ENCODE measurements around the gene ENOX1. TPM values are rescaled to one million over a fixed set of nuclear protein-coding genes. Genes with fewer than 3 reads are reported as not detected.

Gene ENOX1
- total RNA-seq, 2 donors from 2014 or later: 0.22 to 1.4 TPM

DNA sequence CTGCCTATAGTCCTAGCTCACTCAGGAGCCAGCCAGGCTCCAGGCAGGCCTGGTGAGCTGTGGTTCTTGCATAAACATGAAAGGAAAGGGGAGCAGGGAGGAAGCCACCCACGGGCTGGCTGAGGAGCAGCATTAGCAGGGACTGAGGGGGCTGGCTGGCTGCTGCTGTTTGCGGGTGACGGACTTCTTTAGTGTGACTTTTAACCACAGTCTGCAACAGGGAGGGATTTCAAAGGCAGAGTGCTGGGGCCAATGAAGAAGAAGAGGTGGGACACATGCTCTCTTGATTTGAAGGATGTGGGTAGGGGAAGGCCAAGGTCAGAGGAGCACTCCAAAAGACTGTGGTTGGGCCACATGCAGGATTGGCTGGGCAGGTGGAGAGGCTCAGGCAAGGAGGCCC is 540.4 kb downstream of the ENOX1 start:
- intact Hi-C loops (cut with DNase I): no loop called here
- no peak for DNase-seq
- H3K36me3 ChIP-seq: no peaks in the 10 kb centered on the region
- no peaks in the 10 kb centered on the region for H3K4me1 ChIP-seq
- TF ChIP-seq, protein P1, sequence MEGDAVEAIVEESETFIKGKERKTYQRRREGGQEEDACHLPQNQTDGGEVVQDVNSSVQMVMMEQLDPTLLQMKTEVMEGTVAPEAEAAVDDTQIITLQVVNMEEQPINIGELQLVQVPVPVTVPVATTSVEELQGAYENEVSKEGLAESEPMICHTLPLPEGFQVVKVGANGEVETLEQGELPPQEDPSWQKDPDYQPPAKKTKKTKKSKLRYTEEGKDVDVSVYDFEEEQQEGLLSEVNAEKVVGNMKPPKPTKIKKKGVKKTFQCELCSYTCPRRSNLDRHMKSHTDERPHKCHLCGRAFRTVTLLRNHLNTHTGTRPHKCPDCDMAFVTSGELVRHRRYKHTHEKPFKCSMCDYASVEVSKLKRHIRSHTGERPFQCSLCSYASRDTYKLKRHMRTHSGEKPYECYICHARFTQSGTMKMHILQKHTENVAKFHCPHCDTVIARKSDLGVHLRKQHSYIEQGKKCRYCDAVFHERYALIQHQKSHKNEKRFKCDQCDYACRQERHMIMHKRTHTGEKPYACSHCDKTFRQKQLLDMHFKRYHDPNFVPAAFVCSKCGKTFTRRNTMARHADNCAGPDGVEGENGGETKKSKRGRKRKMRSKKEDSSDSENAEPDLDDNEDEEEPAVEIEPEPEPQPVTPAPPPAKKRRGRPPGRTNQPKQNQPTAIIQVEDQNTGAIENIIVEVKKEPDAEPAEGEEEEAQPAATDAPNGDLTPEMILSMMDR (IDR thresholded peaks at IDR 0.05): no peak
- H3K27me3 ChIP-seq: no peaks in the 10 kb centered on the region
- H3K9ac ChIP-seq (ENCODE audit: low read depth in 2 of 2, low read length in 2 of 2): no peak overlapping the region
- no peak overlapping the region for H3K27ac ChIP-seq
- H3K9me3 ChIP-seq: no peaks in the 10 kb centered on the region
- H3K4me3 ChIP-seq: no peak overlapping the region

DNA sequence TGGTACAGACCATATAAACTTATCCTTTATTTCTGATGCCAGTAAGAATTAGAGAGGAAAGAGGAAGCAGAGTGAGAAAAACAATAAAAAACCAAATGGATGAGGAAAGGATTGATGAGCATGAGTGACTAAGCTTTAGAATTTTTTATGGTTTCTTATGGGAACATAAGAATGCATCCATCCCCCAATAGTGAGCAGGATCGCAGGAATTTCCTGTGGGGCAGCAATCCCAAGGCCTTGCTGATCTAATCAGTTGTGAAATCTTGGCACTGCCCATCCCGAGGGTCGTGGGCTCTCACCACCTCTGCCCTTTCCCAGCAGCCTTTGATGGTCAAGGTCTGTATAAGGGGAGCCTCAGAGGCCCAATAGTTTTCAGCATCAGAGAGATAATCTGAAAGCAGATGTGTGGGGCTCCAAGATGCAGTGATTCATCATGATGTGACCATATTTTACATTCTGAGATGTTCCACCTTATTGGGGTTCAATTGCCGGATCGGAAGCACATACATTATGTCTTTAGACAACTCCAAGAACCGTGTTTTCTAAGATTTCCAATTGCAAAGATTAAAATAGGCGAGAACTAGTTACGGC is 541.3 kb downstream of the ENOX1 start:
- Histone ChIP-seq H3K9ac (ENCODE audit: low read depth in 2 of 2, low read length in 2 of 2) (no peak overlapping the region), H3K4me3 (no peak overlapping the region), H3K9me3 (no peaks in the 10 kb centered on the region), H3K4me1 (no peaks in the 10 kb centered on the region), H3K27ac (no peak overlapping the region), H3K27me3 (no peaks in the 10 kb centered on the region), H3K36me3 (no peaks in the 10 kb centered on the region)
- no peak for DNase-seq
- TF ChIP-seq, protein P1 (IDR thresholded peaks at IDR 0.05): no peak
- intact Hi-C loops (cut with DNase I): no loop called here

DNA sequence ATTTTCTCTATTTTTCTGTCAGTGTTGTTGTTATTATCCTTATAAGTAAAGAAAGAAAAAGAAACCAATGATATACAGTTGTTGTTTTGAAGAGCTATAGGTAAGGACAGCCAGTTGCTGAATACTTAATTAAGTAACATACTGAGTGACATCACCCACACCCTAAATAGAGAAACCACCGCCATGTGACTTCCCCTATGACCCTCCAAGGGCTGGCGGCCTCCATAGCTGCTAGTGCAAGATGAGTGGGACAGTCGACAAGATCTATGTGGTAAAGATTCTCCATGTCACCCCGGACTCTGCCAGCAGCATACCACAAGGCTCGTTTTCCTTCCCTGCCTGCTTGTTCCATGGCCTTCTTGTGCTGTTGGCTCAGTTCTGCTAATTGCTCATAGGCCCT is 542.3 kb downstream of the ENOX1 start:
- DNase-seq: no peak
- H3K36me3 ChIP-seq: no peaks in the 10 kb centered on the region
- no peak overlapping the region for H3K4me3 ChIP-seq
- TF ChIP-seq, protein P1 (IDR thresholded peaks at IDR 0.05): no peak
- intact Hi-C loops (cut with DNase I): no loop called here
- no peaks in the 10 kb centered on the region for H3K4me1 ChIP-seq
- H3K9me3 ChIP-seq: no peaks in the 10 kb centered on the region
- H3K9ac ChIP-seq (ENCODE audit: low read depth in 2 of 2, low read length in 2 of 2): no peak overlapping the region
- no peaks in the 10 kb centered on the region for H3K27me3 ChIP-seq
- no peak overlapping the region for H3K27ac ChIP-seq

DNA sequence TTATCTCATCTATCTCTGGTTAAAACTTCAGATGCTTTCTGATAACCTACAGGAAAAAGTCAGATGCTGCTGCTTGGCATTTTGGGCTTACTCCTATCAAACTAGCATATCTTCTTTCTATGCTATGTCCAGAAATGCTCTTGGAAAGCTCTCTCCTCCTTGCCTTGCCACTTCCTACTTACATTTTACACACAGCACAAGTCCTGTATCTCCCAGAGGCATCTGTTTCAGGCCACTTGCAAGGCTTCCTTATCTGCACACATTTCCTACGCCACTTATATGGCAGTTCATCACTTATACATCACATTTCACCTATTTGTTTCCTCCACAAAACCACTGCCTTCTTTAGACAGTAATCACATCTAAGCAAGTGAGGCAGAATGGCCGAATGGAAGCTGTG is 543.1 kb downstream of the ENOX1 start:
- TF ChIP-seq, protein P1 (IDR thresholded peaks at IDR 0.05): no peak
- Histone ChIP-seq H3K9me3 (no peaks in the 10 kb centered on the region), H3K4me3 (no peak overlapping the region), H3K9ac (ENCODE audit: low read depth in 2 of 2, low read length in 2 of 2) (no peak overlapping the region), H3K27ac (no peak overlapping the region), H3K36me3 (no peaks in the 10 kb centered on the region), H3K4me1 (no peaks in the 10 kb centered on the region), H3K27me3 (no peaks in the 10 kb centered on the region)
- intact Hi-C loops (cut with DNase I): no loop called here
- no peak for DNase-seq

DNA sequence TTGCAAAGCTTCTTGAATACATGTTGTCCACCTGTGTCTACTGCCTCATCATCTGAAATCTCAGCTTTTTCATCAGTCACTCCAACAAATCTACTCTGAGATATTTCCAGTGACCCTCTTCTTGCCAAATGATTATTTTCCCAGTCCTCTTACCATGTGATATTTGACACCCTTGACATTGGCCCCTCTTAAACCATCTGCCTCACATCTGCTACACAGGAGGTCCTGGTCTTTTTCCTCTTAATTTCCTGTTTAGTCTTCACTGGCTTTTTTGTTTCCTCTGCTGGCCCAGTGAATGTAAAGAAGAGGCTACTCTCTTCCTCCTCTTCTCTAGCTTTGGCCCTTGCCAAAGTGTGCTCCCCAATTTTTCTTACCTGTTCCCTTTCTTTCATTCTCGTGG is 544.7 kb downstream of the ENOX1 start:
- no peak overlapping the region for H3K4me3 ChIP-seq
- TF ChIP-seq, protein P1 (IDR thresholded peaks at IDR 0.05): no peak
- DNase-seq: no peak
- no peaks in the 10 kb centered on the region for H3K27me3 ChIP-seq
- H3K9me3 ChIP-seq: no peaks in the 10 kb centered on the region
- intact Hi-C loops (cut with DNase I): no loop called here
- H3K36me3 ChIP-seq: no peaks in the 10 kb centered on the region
- no peak overlapping the region for H3K27ac ChIP-seq
- H3K4me1 ChIP-seq: no peaks in the 10 kb centered on the region
- no peak overlapping the region for H3K9ac ChIP-seq (ENCODE audit: low read depth in 2 of 2, low read length in 2 of 2)

Measured in colonic mucosa (tissue), 4 donors.